Epithelial cell of proximal tubule (primary cell): ENCODE measurements around the gene TLNRD1. TPM values are rescaled to one million over a fixed set of nuclear protein-coding genes. Genes with fewer than 3 reads are reported as not detected.

Experiments
- DNase-seq: peaks from one replicate; pipeline ENCODE4 v3.0.0-alpha.2; 2011; ENCODE audit warnings: low read depth
- H3K4me3 ChIP-seq: 2 replicates; pipeline ENCODE4 v1.5.1; 2011; ENCODE audit warnings: low read depth, mild to moderate bottlenecking, low read length
- CTCF ChIP-seq: conservative IDR thresholded peaks from 2 replicates; pipeline ENCODE4 v1.5.1; 2012; ENCODE audit warnings: low read depth, mild to moderate bottlenecking, low read length
- total RNA-seq: library from RNA; depleted of rRNA; stranded (reverse); fragments of >200 nt; gene quantifications from 2 replicates; pipeline ENCODE4 v1.2.3, GENCODE V29; 2015

The TLNRD1 gene
- total RNA-seq, 1 donor from 2014 or later = 45.4 TPM

- no peak for DNase-seq
- no peak overlapping the region for H3K4me3 ChIP-seq
- no peak for TF ChIP-seq CTCF
These were observed 51.3 kb downstream of the TLNRD1 start for GRCh38 chr15:81052046-81052445.

- no peak for TF ChIP-seq CTCF
- no peak overlapping the region for H3K4me3 ChIP-seq
- DNase-seq = no peak
These were observed 52.9 kb downstream of the TLNRD1 start for GRCh38 chr15:81053621-81054020.

- TF ChIP-seq CTCF = no peak
- no peak overlapping the region for H3K4me3 ChIP-seq
- no peak for DNase-seq
These were observed 53.5 kb downstream of the TLNRD1 start for GRCh38 chr15:81054236-81054635.

Other genes with a start within 250 kb of the TLNRD1 start
- 0.06 and 0.07 TPM in 2 replicates for gene CEMIP, start 221.6 kb upstream of the TLNRD1 start, total RNA-seq
- 22.7 and 27.0 TPM in 2 replicates for gene MESD, start 11.1 kb upstream of the TLNRD1 start, total RNA-seq
- gene CFAP161, start 133.3 kb downstream of the TLNRD1 start, total RNA-seq = 0.07 TPM in 1 of 2 replicates, not detected in the other
- 0.12 TPM in 1 of 2 replicates, not detected in the other for gene IL16, start 196.0 kb downstream of the TLNRD1 start, total RNA-seq